K562 (cell line): Measurements from ENCODE around the gene S100A6. TPM values are rescaled to one million over a fixed set of nuclear protein-coding genes. Genes with fewer than 3 reads are reported as not detected.

ENCODE experiments used
- ATAC-seq: fragments of 200-7000 bp; cut with Tn5 transposase; 3 replicates; pipeline ENCODE4 v1.9.1; 2020; ENCODE audit warnings: moderate library complexity
- BruUV-seq: library from RNA; stranded (reverse); fragments of 400-500 nt; replicated peaks from 2 replicates; lab custom pipeline; 2021; lab: Mats Ljungman, UMichigan
- CTCF ChIA-PET: fragments of 300-600 bp; formaldehyde crosslinking; extraction: SDS; loops from one replicate; lab custom pipeline; 2021; ENCODE audit warnings: low intra/inter-chr PET ratio; lab: Yijun Ruan, JAX
- POLR2A ChIA-PET: fragments of 300-600, 350-650 bp; sonication (Branson Sonifier 250); formaldehyde crosslinking; extraction: SDS; loops from one replicate; lab custom pipeline; 2021; ENCODE audit warnings: antibody characterized with exemption, inconsistent platforms; lab: Yijun Ruan, JAX
- DNase-seq, 4 experiments: peaks; one replicate each; pipeline versions ENCODE4 v3.0.0 to v3.0.0-alpha.2; 2011 to 2018; ENCODE audit warnings: low spot score in 3 of 4, mixed read lengths in 3 of 4; ENCODE audit errors: extremely low read depth in 1 of 4
- FAIRE-seq: peaks from 2 replicates; lab custom pipeline; 2011; peaks lifted over from hg19 to GRCh38; lab: Jason Lieb, UNC
- H2AFZ ChIP-seq: 2 replicates; pipeline ENCODE4 v1.6.0; 2011; ENCODE audit warnings: low read depth, low read length, control low read depth, inconsistent platforms
- H3K27ac ChIP-seq: fragments of 200-600 bp; 3 replicates; pipeline ENCODE4 v1.8.0; 2011; ENCODE audit warnings: low read depth, mild to moderate bottlenecking, control low read depth, inconsistent platforms, low read length, moderate library complexity, mixed read lengths; ENCODE audit errors: extremely low read depth
- H3K27me3 ChIP-seq, 2 experiments: fragments of 300-600 bp in 1 of 2; 2 replicates in 1 of 2; 3 replicates in 1 of 2; pipeline versions ENCODE4 v1.6.0 to v1.8.0; 2011; ENCODE audit warnings: inconsistent platforms in 2 of 2, low read length in 2 of 2, mild to moderate bottlenecking in 1 of 2, mixed read lengths in 1 of 2, moderate library complexity in 1 of 2; ENCODE audit not compliant: control insufficient read depth in 2 of 2, insufficient read depth in 2 of 2
- H3K36me3 ChIP-seq: fragments of 300-600 bp; 3 replicates; pipeline ENCODE4 v1.8.0; 2011; ENCODE audit warnings: mild to moderate bottlenecking, low read length, inconsistent platforms; ENCODE audit not compliant: control insufficient read depth, insufficient read depth
- H3K4me1 ChIP-seq, 2 experiments: fragments of 200-600 bp in 1 of 2; replicated peaks in 1 of 2; 2 replicates in 1 of 2; 3 replicates in 1 of 2; pipeline versions ENCODE4 v1.5.1 to v1.8.0; 2011; ENCODE audit warnings: inconsistent platforms in 2 of 2, low read length in 2 of 2, mild to moderate bottlenecking in 1 of 2, mixed read lengths in 1 of 2, moderate library complexity in 1 of 2; ENCODE audit not compliant: control insufficient read depth in 2 of 2, insufficient read depth in 2 of 2
- H3K4me2 ChIP-seq: 2 replicates; pipeline ENCODE4 v1.6.1; 2011; ENCODE audit warnings: low read length, control low read depth, inconsistent platforms, mixed read lengths; ENCODE audit not compliant: insufficient read depth
- H3K4me3 ChIP-seq: fragments of 200-600 bp; sonication (generic), shearing (Covaris generic); 2 replicates; pipeline ENCODE4 v1.5.1; 2016; ENCODE audit warnings: control low read depth, inconsistent platforms
- H3K79me2 ChIP-seq: fragments of 200-600 bp; 3 replicates; pipeline ENCODE4 v1.8.0; 2011; ENCODE audit warnings: low read length, inconsistent platforms; ENCODE audit not compliant: control insufficient read depth, insufficient read depth
- H3K9ac ChIP-seq, 2 experiments: 2 replicates each; pipeline versions ENCODE4 v1.6.0 to v1.6.1; 2011; ENCODE audit warnings: low read depth in 2 of 2, low read length in 2 of 2, control low read depth in 1 of 2, inconsistent platforms in 1 of 2, mild to moderate bottlenecking in 1 of 2, mixed read lengths in 1 of 2; ENCODE audit not compliant: insufficient read depth in 1 of 2
- H3K9me1 ChIP-seq: one replicate; pipeline ENCODE4 v1.6.0; 2011; ENCODE audit warnings: inconsistent platforms, mild to moderate bottlenecking, low read length, moderate library complexity; ENCODE audit not compliant: control insufficient read depth, insufficient read depth
- H3K9me3 ChIP-seq: replicated peaks from 2 replicates; pipeline ENCODE4 v1.5.1; 2011; ENCODE audit warnings: low read depth, low read length, inconsistent platforms; ENCODE audit not compliant: control insufficient read depth, insufficient read depth
- H4K20me1 ChIP-seq: replicated peaks from 2 replicates; pipeline ENCODE4 v1.6.1; 2011; ENCODE audit warnings: low read length, inconsistent platforms, mixed read lengths; ENCODE audit not compliant: control insufficient read depth, insufficient read depth
- ASH1L ChIP-seq: fragments of 450-650 bp; IDR thresholded peaks from 2 replicates; pipeline ENCODE4 v1.6.1; 2018; ENCODE audit warnings: borderline replicate concordance, mild to moderate bottlenecking, low read depth; ENCODE audit not compliant: partially characterized antibody
- CBFA2T2 ChIP-seq: fragments of 450-650 bp; conservative IDR thresholded peaks from 2 replicates; pipeline ENCODE4 v1.6.1; 2017; ENCODE audit warnings: mild to moderate bottlenecking
- DDX20 ChIP-seq: fragments of 450-650 bp; IDR thresholded peaks from 2 replicates; pipeline ENCODE4 v1.6.1; 2016; ENCODE audit warnings: missing genetic modification characterization, low read depth, mild to moderate bottlenecking, missing compliant biosample characterization, moderate library complexity
- KDM2B ChIP-seq: fragments of 250-450 bp; sonication (Bioruptor Pico); IDR thresholded peaks from 2 replicates; pipeline ENCODE4 v1.8.0; 2021; ENCODE audit warnings: mild to moderate bottlenecking, moderate library complexity
- POLR2AphosphoS5 ChIP-seq: IDR thresholded peaks from 2 replicates; pipeline ENCODE4 v1.6.1; 2011; ENCODE audit warnings: mild to moderate bottlenecking, low read depth, low read length, moderate library complexity; ENCODE audit not compliant: control insufficient read depth, insufficient read depth
- SP2 ChIP-seq: IDR thresholded peaks from 2 replicates; pipeline ENCODE4 v1.6.1; 2011; ENCODE audit warnings: mild to moderate bottlenecking, low read depth, low read length, moderate library complexity; ENCODE audit not compliant: poor library complexity, severe bottlenecking; ENCODE audit errors: extremely low read depth
- TBL1XR1 ChIP-seq, 2 experiments: IDR thresholded peaks; 2 replicates each; pipeline ENCODE4 v1.6.1; 2012; ENCODE audit warnings: improper control_type of control experiment in 2 of 2, low read length in 2 of 2, mild to moderate bottlenecking in 1 of 2
- ZNF274 ChIP-seq: IDR thresholded peaks from 2 replicates; pipeline ENCODE4 v1.6.1; 2011; ENCODE audit warnings: low read depth, mild to moderate bottlenecking, low read length, moderate library complexity, borderline replicate concordance
- ZNF507 ChIP-seq: conservative IDR thresholded peaks from 2 replicates; pipeline ENCODE4 v1.6.1; 2017; ENCODE audit warnings: missing genetic modification characterization, missing compliant biosample characterization
- WGBS: fragments of 100-300 bp; shearing (Covaris generic); methylation state at CpG from one replicate; pipeline ENCODE4 v1.1.6; 2016; ENCODE audit warnings: low coverage, mixed read lengths; ENCODE audit not compliant: insufficient coverage; ENCODE audit errors: missing lambda C conversion rate; 5-methylcytosine and 5-hydroxymethylcytosine counted together
- in situ Hi-C: fragments of 300-500 bp; cut with MboI; formaldehyde crosslinking; loops from 4 replicates; pipeline ENCODE4 v1.15.0; 2018; ENCODE audit warnings: inconsistent platforms, mixed read lengths
- intact Hi-C: fragments of 100-400 bp; cut with micrococcal nuclease; formaldehyde crosslinking; loops from 2 replicates; pipeline ENCODE4 v1.14.2; 2022
- polyA plus RNA-seq, 8 experiments: library from polyadenylated mRNA; depleted of rRNA in 4 of 8; stranded (reverse) in 5 of 8; unstranded in 3 of 8; fragments of >200 nt; fragmentation: Nextera tagmentation in 2 of 8; fragmentation: Illumina TruSeq in 1 of 8; extraction: Ambion mirVana in 2 of 8; extraction: Trizol in 1 of 8; gene quantifications; 2 replicates each; pipeline versions ENCODE4 v1.2.1 to v1.2.3, GENCODE V29; 2011 to 2014; ENCODE audit warnings: inconsistent platforms in 1 of 8, missing spikeins in 1 of 8
- total RNA-seq, 7 experiments: library from RNA; depleted of rRNA in 6 of 7; stranded (reverse); fragments of >200 nt in 6 of 7; fragmentation: Illumina TruSeq in 2 of 7; extraction: Trizol in 2 of 7; gene quantifications; 2 replicates each; pipeline versions ENCODE4 v1.2.1 to v1.2.3, GENCODE V29; 2011 to 2021; ENCODE audit warnings: low replicate concordance in 1 of 7
- TF ChIP-seq, protein P1 (sequence below): sonication (generic); formaldehyde crosslinking; IDR thresholded peaks from 2 replicates; pipeline ENCODE4 v1.8.1; 2023; ENCODE audit warnings: mild to moderate bottlenecking, missing genetic modification reagents
- TF ChIP-seq, protein P2 (sequence below): sonication (generic); formaldehyde crosslinking; IDR thresholded peaks from 2 replicates; pipeline ENCODE4 v1.8.0; 2022; ENCODE audit warnings: mild to moderate bottlenecking, missing genetic modification reagents
- TF ChIP-seq, protein P3 (sequence below): fragments of 450-650 bp; IDR thresholded peaks from 2 replicates; pipeline ENCODE4 v1.6.1; 2016
- TF ChIP-seq, protein P4 (sequence below): fragments of 250-450 bp; sonication (Bioruptor Pico); IDR thresholded peaks from 2 replicates; pipeline ENCODE4 v1.4.0; 2020; ENCODE audit warnings: borderline replicate concordance

Gene S100A6
- total and polyA plus RNA-seq, 9 of the 15 experiments (the other 6 are each of a cell fraction or from before 2014, with no cell fraction given) = 9.8 to 66.5 (median 23.2) TPM

DNA sequence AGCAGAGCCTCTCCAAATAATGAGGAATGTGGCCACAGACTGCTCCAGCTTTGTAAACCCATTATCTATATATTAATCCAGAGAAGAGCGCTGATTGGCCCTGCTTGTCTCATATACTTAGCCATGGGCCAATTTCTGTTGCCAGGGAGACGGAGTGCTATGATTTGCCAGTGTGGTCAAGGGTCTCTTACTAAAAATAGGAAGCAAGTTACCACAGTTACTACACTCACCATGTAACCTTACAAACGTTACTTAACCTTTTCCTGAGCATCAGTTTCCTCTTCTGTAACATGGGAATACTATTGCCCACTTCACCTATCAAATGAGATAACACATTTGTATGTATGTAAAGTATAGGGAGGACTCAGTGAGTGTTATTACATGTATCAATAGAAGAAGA, 37.6 kb upstream of the S100A6 start:
- in situ Hi-C loops (no loop called here), intact Hi-C loops (no loop called here)
- Histone ChIP-seq H3K79me2 (no peaks in the 10 kb centered on the region), H4K20me1 (no peaks in the 10 kb centered on the region), H3K4me1 (peaks cover 11 to 13% of the 10 kb centered on the region in 2 experiments; a peak in 4 of 5 replicates), H3K36me3 (no peaks in the 10 kb centered on the region), H3K27me3 (no peaks in the 10 kb centered on the region), H3K4me2 (no peak overlapping the region), H3K4me3 (no peak overlapping the region), H2AFZ (no peak overlapping the region), H3K9me1 (no peaks in the 10 kb centered on the region), H3K9ac (no peak overlapping the region), H3K9me3 (no peaks in the 10 kb centered on the region), H3K27ac (no peak overlapping the region)
- 17% methylated on average over 3 of the region's 3 CpGs for WGBS
- DNase-seq (no peak), FAIRE-seq (no peak), ATAC-seq (no peak)
- POLR2A ChIA-PET = interaction anchor here (0.6 kb wide), 1 partner anchor 145 kb away, joined by 3 read pairs; no protein-coding TSS in a partner anchor
- BruUV-seq = no TSS peak
- CTCF ChIA-PET = interaction anchor here (0.6 kb wide), 1 partner anchor 60 kb away, joined by 3 read pairs; no protein-coding TSS in a partner anchor
- TF ChIP-seq ASH1L (no peak), TBL1XR1 (IDR thresholded peaks at IDR 0.05; ENCODE audit: low read length in 2 of 2) (no peak), ZNF274 (no peak), POLR2AphosphoS5 (no peak), DDX20 (tag) (no peak), ZNF507 (tag) (no peak), KDM2B (CRISPR knock-in tag) (no peak), CBFA2T2 (no peak), SP2 (no peak)
- TF ChIP-seq, protein P1, sequence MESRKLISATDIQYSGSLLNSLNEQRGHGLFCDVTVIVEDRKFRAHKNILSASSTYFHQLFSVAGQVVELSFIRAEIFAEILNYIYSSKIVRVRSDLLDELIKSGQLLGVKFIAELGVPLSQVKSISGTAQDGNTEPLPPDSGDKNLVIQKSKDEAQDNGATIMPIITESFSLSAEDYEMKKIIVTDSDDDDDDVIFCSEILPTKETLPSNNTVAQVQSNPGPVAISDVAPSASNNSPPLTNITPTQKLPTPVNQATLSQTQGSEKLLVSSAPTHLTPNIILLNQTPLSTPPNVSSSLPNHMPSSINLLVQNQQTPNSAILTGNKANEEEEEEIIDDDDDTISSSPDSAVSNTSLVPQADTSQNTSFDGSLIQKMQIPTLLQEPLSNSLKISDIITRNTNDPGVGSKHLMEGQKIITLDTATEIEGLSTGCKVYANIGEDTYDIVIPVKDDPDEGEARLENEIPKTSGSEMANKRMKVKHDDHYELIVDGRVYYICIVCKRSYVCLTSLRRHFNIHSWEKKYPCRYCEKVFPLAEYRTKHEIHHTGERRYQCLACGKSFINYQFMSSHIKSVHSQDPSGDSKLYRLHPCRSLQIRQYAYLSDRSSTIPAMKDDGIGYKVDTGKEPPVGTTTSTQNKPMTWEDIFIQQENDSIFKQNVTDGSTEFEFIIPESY = no peak
- TF ChIP-seq, protein P2, sequence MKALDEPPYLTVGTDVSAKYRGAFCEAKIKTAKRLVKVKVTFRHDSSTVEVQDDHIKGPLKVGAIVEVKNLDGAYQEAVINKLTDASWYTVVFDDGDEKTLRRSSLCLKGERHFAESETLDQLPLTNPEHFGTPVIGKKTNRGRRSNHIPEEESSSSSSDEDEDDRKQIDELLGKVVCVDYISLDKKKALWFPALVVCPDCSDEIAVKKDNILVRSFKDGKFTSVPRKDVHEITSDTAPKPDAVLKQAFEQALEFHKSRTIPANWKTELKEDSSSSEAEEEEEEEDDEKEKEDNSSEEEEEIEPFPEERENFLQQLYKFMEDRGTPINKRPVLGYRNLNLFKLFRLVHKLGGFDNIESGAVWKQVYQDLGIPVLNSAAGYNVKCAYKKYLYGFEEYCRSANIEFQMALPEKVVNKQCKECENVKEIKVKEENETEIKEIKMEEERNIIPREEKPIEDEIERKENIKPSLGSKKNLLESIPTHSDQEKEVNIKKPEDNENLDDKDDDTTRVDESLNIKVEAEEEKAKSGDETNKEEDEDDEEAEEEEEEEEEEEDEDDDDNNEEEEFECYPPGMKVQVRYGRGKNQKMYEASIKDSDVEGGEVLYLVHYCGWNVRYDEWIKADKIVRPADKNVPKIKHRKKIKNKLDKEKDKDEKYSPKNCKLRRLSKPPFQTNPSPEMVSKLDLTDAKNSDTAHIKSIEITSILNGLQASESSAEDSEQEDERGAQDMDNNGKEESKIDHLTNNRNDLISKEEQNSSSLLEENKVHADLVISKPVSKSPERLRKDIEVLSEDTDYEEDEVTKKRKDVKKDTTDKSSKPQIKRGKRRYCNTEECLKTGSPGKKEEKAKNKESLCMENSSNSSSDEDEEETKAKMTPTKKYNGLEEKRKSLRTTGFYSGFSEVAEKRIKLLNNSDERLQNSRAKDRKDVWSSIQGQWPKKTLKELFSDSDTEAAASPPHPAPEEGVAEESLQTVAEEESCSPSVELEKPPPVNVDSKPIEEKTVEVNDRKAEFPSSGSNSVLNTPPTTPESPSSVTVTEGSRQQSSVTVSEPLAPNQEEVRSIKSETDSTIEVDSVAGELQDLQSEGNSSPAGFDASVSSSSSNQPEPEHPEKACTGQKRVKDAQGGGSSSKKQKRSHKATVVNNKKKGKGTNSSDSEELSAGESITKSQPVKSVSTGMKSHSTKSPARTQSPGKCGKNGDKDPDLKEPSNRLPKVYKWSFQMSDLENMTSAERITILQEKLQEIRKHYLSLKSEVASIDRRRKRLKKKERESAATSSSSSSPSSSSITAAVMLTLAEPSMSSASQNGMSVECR (CRISPR knock-in tag) = no peak
- TF ChIP-seq, protein P3, sequence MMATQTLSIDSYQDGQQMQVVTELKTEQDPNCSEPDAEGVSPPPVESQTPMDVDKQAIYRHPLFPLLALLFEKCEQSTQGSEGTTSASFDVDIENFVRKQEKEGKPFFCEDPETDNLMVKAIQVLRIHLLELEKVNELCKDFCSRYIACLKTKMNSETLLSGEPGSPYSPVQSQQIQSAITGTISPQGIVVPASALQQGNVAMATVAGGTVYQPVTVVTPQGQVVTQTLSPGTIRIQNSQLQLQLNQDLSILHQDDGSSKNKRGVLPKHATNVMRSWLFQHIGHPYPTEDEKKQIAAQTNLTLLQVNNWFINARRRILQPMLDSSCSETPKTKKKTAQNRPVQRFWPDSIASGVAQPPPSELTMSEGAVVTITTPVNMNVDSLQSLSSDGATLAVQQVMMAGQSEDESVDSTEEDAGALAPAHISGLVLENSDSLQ = no peak
- TF ChIP-seq, protein P4, sequence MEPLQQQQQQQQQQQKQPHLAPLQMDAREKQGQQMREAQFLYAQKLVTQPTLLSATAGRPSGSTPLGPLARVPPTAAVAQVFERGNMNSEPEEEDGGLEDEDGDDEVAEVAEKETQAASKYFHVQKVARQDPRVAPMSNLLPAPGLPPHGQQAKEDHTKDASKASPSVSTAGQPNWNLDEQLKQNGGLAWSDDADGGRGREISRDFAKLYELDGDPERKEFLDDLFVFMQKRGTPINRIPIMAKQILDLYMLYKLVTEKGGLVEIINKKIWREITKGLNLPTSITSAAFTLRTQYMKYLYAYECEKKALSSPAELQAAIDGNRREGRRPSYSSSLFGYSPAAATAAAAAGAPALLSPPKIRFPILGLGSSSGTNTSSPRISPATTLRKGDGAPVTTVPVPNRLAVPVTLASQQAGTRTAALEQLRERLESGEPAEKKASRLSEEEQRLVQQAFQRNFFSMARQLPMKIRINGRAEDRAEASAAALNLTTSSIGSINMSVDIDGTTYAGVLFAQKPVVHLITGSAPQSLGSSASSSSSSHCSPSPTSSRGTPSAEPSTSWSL (CRISPR knock-in tag) = no peak
